ENCODE measurements around the gene RBMS3.
"Not testable (repeated sequence)": the region's sequence is repeated elsewhere in the genome, so short reads cannot be mapped to it uniquely, and the experiment has no call there.

Gene RBMS3

DNA sequence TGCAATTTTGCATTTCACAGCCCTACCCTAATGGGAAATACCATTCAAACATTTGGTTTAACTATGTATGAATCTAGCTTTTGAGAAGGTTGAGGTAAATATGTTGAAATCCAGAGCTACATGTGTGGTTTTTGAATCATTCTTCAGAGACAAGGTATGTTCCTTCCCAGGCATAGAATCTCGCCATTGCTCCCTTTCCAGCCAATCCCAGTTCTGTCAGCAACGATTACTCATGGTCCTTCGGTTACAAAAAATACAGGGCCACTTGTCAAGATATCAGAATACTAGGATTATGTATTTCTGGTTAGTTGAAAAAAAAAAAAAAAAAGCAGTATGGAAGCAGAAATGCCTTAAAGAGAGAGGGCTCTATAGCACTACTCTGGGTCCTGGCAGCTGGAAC lies 182.4 kb downstream of the RBMS3 start:
- DNase-seq (ENCODE audit: low spot score) = no peak
- H3K4me3 ChIP-seq = no peak overlapping the region
- TF ChIP-seq, protein P1, sequence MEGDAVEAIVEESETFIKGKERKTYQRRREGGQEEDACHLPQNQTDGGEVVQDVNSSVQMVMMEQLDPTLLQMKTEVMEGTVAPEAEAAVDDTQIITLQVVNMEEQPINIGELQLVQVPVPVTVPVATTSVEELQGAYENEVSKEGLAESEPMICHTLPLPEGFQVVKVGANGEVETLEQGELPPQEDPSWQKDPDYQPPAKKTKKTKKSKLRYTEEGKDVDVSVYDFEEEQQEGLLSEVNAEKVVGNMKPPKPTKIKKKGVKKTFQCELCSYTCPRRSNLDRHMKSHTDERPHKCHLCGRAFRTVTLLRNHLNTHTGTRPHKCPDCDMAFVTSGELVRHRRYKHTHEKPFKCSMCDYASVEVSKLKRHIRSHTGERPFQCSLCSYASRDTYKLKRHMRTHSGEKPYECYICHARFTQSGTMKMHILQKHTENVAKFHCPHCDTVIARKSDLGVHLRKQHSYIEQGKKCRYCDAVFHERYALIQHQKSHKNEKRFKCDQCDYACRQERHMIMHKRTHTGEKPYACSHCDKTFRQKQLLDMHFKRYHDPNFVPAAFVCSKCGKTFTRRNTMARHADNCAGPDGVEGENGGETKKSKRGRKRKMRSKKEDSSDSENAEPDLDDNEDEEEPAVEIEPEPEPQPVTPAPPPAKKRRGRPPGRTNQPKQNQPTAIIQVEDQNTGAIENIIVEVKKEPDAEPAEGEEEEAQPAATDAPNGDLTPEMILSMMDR (IDR thresholded peaks at IDR 0.05) = no peak
- no peak overlapping the region for H3K27ac ChIP-seq

DNA sequence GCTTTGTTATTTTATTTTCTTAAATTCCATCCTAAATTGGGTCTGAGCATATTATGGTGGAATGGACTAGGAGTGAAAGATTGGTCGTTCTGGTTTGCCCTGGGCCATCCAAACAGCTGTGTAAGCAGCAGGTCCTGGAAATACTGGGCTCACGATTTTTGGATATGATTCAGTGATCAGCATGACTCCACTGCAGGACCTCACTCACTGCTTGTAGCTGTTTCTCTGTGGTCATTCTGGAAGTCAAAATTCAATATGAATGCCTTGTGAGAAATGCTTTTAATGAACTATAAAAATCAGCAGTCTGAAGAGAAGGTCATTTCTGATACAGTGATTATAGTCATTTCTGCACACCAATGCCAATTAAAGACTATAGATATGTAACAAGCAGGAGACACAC lies 185.0 kb downstream of the RBMS3 start:
- Histone ChIP-seq H3K27ac (no peak overlapping the region), H3K4me3 (no peak overlapping the region)
- TF ChIP-seq, protein P1 (IDR thresholded peaks at IDR 0.05) = no peak
- no peak for DNase-seq (ENCODE audit: low spot score)

DNA sequence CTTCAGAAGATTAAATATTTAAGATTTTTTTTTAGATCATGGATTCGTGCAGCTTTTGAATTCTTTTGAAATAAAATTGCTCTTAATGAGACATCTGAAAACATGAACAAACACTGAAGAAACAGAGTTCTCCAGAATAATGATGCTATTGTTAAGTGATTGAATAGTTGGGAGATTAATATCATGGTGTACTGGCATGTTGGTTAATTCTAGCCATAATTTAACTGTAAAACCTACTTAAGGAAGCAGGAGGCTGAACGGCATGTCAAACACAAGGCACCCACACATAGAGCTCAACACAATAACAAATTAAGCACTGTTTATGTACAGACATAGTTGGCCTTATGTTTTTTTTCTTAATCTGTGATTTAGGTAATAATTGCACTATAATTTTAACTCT lies 185.6 kb downstream of the RBMS3 start:
- DNase-seq (ENCODE audit: low spot score) = no peak
- H3K4me3 ChIP-seq = no peak overlapping the region
- TF ChIP-seq, protein P1 (IDR thresholded peaks at IDR 0.05) = no peak
- no peak overlapping the region for H3K27ac ChIP-seq

DNA sequence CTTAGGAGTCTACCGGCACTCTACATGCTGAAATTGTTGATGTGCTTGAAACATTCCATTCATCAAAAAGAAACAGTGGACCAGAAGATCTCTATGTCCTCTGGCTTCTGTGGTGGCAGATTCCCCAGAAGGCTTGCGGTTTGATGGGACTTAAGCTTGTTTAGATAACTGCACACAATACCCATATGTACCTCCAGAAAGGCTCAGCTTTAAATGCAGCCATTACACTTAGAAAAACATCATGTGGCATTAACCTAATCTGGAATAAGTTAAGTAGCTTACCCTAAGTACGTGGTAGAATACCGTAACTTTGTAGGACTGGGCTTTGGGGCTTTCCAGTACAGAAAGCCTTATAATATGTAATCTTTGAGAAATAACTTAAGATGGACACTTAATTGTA lies 187.3 kb downstream of the RBMS3 start:
- no peak overlapping the region for H3K4me3 ChIP-seq
- DNase-seq (ENCODE audit: low spot score) = no peak
- TF ChIP-seq, protein P1 (IDR thresholded peaks at IDR 0.05) = no peak
- H3K27ac ChIP-seq = no peak overlapping the region

DNA sequence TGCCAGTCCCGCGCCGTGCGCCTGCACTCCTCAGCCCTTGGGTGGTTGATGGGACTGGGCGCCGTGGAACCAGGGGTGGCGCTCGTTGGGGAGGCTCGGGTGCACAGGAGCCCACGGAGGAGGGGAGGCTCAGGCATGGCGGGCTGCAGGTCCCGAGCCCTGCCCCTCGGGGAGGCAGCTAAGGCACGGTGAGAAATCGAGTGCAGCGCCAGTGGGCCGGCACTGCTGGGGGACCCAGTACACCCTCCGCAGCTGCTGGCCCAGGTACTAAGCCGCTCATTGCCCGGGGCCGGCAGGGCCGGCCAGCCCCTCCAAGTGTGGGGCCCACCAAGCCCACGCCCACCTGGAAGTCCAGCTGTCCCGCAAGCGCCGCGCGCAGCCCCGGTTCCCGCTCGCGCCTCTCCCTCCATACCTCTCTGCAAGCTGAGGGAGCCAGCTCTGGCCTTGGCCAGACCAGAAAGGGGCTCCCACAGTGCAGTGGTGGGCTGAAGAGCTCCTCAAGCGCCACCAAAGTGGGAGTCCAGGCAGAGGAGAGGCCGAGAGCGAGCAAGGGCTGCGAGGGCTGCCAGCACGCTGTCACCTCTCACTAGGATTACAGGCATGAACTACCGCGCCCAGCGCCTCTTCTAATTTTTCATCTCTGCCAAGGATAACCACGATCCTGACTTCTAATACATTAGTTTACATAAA lies 192.8 kb downstream of the RBMS3 start:
- not testable (repeated sequence) for H3K4me3 ChIP-seq; DNase-seq (ENCODE audit: low spot score); H3K27ac ChIP-seq

DNA sequence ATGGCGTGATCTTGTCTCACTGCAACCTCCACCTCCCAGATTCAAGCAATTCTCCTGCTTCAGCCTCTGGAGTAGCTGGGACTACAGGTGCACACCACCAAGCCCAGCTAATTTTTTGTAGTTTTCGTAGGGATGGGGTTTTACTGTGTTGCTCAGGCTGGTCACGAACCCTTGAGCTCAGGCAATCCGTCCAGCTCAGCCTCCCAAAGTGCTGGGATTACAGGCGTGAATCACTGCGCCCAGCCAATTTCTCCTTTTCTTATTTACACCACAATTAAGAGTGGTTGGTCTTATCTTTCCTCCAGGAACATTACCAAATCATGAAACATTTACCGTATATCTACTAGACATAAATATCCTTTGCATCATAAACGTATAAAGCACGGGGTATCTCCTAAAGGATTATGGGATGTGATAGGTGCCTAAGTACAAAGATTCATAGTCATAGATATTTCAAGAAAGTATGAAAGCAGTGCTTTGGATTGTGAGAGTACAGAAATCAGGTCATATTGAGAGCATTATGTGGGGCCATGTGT lies 194.5 kb downstream of the RBMS3 start:
- TF ChIP-seq, protein P1 (IDR thresholded peaks at IDR 0.05) = no peak
- Histone ChIP-seq H3K27ac (no peak overlapping the region), H3K4me3 (no peak overlapping the region)
- no peak for DNase-seq (ENCODE audit: low spot score)

DNA sequence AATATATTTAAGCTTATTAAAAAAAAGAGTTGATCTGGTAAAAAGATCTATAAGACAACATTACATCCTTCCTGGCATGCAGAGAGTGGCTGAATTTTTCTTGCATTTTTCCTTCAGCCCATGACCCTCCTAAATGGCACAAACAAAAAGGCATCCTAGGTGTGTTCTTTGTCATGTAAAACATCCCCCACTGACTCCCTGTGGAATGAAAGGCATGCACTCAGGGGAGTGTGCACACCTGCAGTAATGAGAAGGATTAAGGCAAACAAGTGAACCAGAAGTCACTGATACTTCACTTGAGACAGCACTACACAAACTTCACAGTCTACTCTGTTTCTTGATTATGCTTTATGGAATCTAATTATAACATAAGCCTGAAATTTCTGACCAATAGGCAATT lies 195.0 kb downstream of the RBMS3 start:
- Histone ChIP-seq H3K4me3 (no peak overlapping the region), H3K27ac (no peak overlapping the region)
- TF ChIP-seq, protein P1 (IDR thresholded peaks at IDR 0.05) = no peak
- no peak for DNase-seq (ENCODE audit: low spot score)

Measured in coronary artery (tissue), 2 donors.